SIG-M5 treated with dmso at 0.1 percent for 504 hours (cell line): ENCODE results near the gene MIEF1.

Experiments used
- DNase-seq: peaks from one replicate; lab custom pipeline; 2025; ENCODE audit not compliant: unreplicated experiment; lab: John Stamatoyannopoulos, UW

Gene MIEF1

DNA sequence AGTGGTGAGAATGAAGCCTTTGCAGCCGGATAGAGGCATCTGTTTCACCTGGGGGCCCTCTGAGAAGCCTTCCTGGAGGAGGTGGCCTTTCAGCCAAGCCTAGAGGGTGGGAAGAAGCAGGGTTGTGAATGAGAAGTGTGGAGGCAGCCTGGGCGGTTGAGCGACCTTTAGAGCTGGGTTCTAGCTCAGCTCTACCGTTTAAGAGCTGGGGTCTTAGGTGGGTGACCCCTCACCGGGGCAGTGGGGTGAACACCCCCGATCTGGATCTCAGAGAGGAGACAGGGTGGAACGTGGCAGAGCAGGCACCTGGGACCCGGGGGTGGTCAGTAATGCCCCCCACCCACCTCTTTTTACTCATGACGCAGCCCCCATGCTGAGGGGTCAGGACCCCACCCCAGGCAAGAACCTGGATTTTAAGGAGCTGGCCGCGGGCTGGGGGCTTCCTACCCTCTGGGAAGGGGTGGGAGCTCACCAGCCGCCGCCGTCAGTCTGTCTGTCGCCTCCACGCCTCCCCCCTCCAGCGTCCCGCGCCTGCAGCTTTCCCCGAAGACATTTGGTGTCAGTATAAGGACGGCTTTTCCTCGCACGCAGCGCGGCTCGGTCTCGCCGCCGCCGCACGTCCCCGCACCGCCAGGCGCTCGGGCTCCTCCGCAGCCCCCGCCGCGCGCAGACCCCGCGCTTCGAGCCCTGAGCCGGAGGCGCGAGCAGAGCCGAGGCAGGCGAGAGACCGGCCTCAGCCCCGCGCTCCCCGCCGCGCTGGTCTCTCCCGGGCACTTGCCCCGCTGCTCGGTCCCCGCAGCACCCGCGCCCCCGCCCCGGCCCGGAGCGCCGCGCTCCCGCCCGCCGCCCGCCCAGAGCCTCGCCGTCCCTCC, 55.1 kb downstream of the MIEF1 start:
- DNase-seq: no peak

DNA sequence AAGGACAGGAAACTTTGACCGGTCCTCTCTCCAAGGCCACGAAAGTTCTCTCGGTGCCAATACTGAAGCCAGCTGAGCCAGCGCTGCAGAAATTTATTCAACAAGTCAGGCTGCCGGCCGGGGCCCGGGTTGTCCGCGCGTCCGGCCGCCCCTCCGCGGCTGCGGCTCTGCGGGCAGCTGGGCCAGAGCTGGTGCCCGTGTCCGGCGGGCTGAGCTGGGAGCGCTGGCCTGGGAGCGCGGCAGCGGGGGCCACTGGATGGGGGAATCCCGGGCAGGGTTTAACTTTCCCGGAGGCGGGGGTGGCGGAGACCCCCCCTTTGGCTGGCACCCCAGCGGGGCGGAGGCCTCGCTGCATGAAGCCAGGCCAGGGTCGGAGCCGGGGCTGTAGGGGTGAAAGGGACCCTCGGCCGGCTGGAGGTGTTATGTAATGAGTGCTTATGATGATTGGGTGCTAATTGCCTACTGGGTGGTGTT, 56.2 kb downstream of the MIEF1 start:
- no peak for DNase-seq

DNA sequence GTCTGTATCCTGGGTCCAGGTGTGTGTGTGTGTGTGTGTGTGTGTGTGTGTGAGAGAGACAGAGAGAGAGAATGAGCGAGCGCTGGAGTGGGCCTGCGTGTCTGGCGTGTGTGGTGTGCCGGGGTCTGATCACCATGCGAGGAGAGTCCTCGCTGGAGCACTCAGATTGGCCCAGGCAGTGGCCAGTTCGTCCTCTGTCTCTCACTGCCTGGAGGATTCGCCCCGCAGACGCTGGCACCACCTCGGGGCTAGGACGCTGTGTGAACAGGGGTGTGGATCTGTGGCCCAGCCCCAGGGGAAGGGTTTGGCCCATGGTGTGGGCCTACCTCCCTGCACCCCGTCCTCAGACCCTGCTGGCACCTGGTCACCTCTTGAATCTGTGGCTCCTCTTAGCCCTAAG, 56.9 kb downstream of the MIEF1 start:
- DNase-seq: no peak

DNA sequence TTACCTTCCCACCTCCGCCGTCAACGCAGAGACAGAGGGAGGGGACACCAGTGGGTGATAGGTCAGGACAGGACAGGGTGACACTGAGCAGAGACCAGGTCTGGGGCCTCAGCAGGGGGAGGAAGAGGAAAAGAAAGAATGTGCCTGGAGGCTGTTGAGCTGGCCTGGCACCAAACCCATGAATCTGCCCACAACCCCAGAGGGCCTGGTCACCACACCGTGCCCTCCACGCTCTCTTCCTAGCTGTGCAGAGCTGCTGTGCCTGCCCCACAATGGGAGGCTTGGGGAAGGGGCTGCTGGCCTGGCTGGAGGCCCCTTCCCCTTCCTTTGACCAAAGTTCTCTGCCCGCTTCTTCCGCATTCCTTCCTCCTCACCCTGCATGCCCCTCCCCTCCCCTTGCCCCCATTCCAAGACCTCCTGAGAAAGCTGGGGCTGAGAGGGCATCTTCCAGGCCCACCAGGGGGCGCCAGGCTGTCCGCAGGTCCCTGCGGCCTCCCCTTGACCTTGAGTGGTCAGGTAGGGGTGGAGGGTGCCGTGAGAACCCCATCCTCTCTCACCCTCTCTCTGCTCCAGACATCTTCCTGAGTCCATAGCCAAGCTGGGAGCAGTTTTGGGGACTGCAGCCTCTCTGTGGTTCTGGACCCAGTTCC, 57.5 kb downstream of the MIEF1 start:
- no peak for DNase-seq

DNA sequence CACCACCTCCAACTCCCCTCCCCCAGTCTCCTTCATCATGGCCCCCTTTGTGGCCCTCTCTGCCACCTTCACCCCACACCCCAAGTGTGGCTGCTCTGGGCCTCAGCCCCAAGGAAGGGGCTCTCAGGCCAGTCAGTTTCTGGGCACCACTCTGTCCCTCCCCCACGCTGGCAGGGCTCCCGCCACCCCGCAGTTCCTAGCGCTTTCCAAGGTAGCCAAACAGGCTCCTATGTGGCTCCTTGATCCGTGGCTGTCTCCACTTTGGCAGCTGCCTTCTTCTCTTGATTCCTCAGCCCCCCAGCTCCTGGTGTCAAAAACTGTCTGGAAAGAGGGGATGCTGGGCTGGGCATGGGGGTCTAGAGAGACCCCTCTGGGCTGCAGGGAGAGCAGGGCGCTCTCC, 58.0 kb downstream of the MIEF1 start:
- no peak for DNase-seq

DNA sequence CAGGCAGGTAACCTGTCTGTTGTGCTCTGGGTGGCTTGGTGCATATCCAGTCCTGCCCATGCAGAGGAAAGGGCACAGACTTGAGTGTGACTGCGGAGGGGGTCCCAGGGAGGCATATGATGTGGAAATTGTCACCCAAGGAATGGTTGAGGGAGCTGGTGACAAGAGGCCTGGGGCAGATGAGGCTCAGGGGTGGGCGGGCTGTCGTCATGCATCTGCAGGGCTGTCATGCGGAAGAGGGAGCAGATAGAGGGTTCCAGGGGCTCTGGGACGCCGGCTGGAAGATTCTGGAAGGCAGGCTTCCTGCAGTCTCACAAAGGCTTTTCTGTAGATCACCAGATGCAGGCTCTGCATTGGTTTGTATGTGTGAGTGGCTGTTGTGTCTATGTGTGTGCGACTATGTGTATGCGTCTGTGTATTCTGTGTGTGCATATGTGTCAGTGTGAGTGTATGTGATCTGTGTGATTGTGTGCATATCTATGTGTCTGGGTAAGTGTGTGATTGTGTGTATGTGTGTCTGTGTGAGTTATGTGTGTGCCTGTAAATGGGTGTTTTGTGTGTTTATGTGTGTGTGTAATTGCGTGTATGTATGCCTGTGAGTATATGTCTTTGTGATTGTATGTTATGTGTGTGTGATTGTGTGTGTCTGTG, 60.9 kb downstream of the MIEF1 start:
- DNase-seq: no peak

DNA sequence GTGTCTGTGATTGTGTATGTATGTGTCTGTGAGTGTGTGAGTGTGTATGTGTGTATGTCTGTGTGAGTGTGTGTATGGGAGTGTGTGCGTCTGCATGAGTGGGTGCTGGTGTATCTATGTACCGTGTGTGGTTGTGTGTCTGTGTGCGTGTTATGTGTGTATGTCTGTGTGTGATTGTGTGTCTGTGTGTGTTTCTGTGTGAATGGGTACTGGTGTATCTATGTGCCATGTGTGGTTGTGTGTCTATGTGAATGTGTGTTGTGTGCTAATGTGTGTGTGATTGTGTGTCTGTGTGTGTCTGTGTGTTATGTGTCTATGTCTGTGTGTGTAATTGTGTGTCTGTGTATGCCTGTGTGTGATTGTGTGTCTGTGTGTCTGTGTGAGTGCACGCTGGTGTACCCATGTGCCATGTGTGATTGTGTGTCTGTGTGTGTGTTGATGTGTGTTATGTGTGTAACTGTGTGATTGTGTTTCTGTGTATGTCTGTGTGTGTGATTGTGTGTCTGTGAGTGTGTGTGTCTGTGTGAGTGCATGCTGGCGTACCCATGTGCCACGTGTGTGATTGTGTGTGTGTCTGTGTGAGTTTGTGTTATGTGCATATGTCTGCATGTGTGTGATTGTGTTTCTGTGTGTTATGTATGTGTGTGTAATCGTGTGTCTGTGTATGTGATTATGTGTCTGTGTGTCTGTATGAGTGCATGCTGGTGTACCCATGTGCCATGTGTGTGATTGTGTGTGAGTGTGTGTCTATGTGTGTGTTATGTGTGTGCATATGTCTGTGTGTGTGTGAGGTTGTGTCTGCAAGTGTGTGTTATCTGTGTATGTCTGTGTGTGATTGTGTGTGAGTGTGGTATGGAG, 61.7 kb downstream of the MIEF1 start:
- DNase-seq: no peak

DNA sequence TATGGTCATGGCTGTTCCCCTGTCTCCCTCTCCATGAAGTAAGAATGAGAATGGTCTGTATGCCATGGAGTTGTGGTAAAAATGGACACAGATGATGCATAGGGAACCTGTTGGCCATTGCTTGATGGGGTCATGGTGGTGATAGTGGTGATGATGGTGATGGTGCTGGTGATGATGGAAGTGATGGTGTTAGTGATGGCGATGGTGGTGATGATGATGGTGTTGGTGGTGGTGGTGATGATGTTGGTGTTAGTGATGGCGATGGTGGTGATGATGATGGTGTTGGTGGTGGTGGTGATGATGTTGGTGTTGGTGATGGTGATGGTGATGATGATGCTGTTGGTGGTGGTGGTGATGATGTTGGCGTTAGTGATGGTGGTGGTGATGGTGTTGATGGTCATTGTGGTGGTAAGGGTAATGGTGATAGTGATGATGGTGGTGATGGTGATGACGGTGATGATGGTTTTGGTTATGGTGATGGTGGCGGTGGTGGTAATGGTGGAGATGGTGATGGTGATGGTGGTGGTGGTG, 63.4 kb downstream of the MIEF1 start:
- DNase-seq: no peak

DNA sequence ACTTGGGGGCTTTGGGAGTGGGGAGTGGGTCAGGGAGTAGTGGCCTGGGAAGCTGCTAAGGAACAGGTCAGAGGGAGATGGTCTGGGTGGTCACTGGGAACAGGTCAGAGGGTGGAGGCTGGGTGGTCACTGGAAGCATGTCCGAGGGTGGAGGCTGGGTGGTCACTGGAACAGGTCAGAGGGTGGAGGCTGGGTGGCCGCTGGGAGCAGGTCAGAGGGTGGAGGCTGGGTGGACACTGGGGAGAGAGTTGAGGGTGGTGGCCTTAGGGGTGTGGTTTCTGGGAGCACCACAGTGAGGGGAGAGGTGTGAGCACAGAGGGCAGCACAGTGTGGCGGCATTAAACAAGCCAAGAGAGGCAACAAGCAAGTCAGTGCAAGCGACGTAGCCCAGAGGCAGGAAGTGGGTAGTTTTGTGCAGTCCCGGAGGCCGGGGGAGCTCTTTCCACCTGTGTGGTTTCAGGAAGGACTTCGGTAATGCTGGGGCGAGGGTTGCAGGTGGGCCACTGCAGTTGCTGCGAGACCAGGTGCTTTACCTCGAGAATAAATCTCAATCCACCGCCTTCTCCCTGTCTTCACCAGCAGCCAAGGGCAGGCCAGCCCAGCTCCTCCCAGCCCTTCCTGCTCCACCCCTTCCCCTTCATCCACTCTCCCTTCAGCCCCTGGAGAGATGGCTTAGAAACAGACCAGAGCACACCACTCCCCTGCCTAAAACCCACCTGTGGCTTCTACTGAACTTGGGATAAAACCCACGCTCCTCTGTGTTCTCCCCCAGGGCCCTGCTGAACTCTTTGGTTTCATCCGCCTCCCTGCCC, 65.3 kb downstream of the MIEF1 start:
- DNase-seq: no peak
